Heart right ventricle (tissue), 16 donors: ENCODE data around the gene FCMR. TPM values are rescaled to one million over a fixed set of nuclear protein-coding genes. Genes with fewer than 3 reads are reported as not detected.
A peak's percentile ranks its signal among the peaks of the same experiment; 100 is the strongest.

Experiments used
- ATAC-seq, 8 donors: fragments of 200-7000 bp; cut with Tn5 transposase; one replicate each; pipeline ENCODE4 v1.9.1; 2020; ENCODE audit warnings: mild to moderate bottlenecking in 8 of 8, moderate library complexity in 8 of 8, moderate number of reproducible peaks in 1 of 8
- DNase-seq, 2 donors: peaks; one replicate each; pipeline ENCODE4 v3.0.0-alpha.2; 2020
- H3K27ac ChIP-seq, 10 donors: fragments of 200-600 bp; sonication (generic) in 2 of 10; one replicate each; pipeline versions ENCODE4 v1.5.0 to v1.8.0; 2020 to 2022; ENCODE audit warnings: mild to moderate bottlenecking in 3 of 10
- H3K27me3 ChIP-seq, 7 donors: fragments of 200-600 bp; one replicate each; pipeline ENCODE4 v1.8.0; 2021 to 2022; ENCODE audit warnings: mild to moderate bottlenecking in 2 of 7
- H3K36me3 ChIP-seq, 9 donors: fragments of 200-600 bp; sonication (generic) in 1 of 9; one replicate each; pipeline versions ENCODE4 v1.5.0 to v1.8.0; 2020 to 2022; ENCODE audit warnings: mild to moderate bottlenecking in 2 of 9
- H3K4me1 ChIP-seq, 9 donors: fragments of 200-600 bp; sonication (generic) in 1 of 9; one replicate each; pipeline versions ENCODE4 v1.5.0 to v1.8.0; 2020 to 2022; ENCODE audit warnings: mild to moderate bottlenecking in 4 of 9
- H3K4me3 ChIP-seq, 10 donors: fragments of 200-600 bp; sonication (generic) in 2 of 10; one replicate each; pipeline versions ENCODE4 v1.5.0 to v1.8.0; 2020 to 2022; ENCODE audit warnings: mild to moderate bottlenecking in 7 of 10, moderate library complexity in 2 of 10
- H3K9me3 ChIP-seq, 11 donors: fragments of 200-600 bp in 10 of 11; sonication (generic) in 2 of 11; one replicate each; pipeline versions ENCODE4 v1.5.0 to v1.8.0; 2013 to 2022; ENCODE audit warnings: mild to moderate bottlenecking in 2 of 11, control low read depth in 1 of 11, moderate library complexity in 1 of 11
- CTCF ChIP-seq, 9 donors: fragments of 200-600 bp; sonication (generic) in 2 of 9; IDR thresholded peaks; one replicate each; pipeline versions ENCODE4 v1.5.0 to v1.8.0; 2021 to 2022; ENCODE audit warnings: antibody characterized with exemption in 9 of 9, mild to moderate bottlenecking in 5 of 9, moderate library complexity in 1 of 9
- WGBS, 2 donors: extraction: QIAGEN DNeasy Blood & Tissue Kit; methylation state at CpG; one replicate each; pipeline ENCODE4 v1.1.7; 2013; ENCODE audit warnings: inconsistent platforms in 1 of 2; 5-methylcytosine and 5-hydroxymethylcytosine counted together
- intact Hi-C, 10 donors: fragments of 100-400 bp; cut with DNase I; formaldehyde crosslinking; loops; one replicate each; pipeline versions ENCODE4 v1.11.1 to v1.14.2; 2022
- polyA plus RNA-seq, 2 donors: library from polyadenylated mRNA; stranded (reverse); fragments of 200-250 nt; gene quantifications; one replicate each; pipeline ENCODE4 v1.2.3, GENCODE V29; 2013
- total RNA-seq, 10 donors: library from RNA; stranded (reverse); fragmentation: NEBNext Ultra II Directional in 3 of 10; extraction: Animal tissue kit (Norgen Biotek cat#: 25700) in 3 of 10; gene quantifications; one replicate each; pipeline versions ENCODE4 v1.2.1 to v1.2.4, GENCODE V29; 2021 to 2023
- donor health status: Arrhythmogenic right ventricular cardiomyopathy.
- donor health status: ischemic (EF 13 %, LVEDD 7.1; RV severe dilation, severe dysfunction).
- donor health status: healthy with polysubstance abuse.
- donor health status: DM: no; HTN: yes; CAD: no.
- donor health status: DM: no; HTN: no; CAD: no.
- donor health status: ischemic (EF 25% LVEDD 6.9; RV normal size, moderate dysfunction).
- donor health status: ischemic (EF 25% LVEDD 5.7; RV mildly dilated, moderate dysfunction).
- donor health status: healthy.
- donor health status: DM: yes; HTN: yes; CAD: no.
- donor health status: Ischemic cardiomyopathy.
- donor health status: ischemic (EF 35%, LVEDD 5.7; RV mildly dilated, moderate dysfunction).
- donor health status: nonischemic (EF 11% LVEDD 7.7; RV severe dilation, severe dysfunction).
- donor health status: DM: yes; HTN: yes; CAD: no.
- donor health status: PGD.
- donor health status: ischemic (EF 29% LVEDD 5.4; RV normal size, mild dysfunction).
- donor health status: nonischemic (EF 23%, LVEDD 6.1; RV moderate dilation, normal function).

FCMR gene
- total and polyA plus RNA-seq, 12 donors = 0.37 to 13.4 (median 3.5) TPM

DNA sequence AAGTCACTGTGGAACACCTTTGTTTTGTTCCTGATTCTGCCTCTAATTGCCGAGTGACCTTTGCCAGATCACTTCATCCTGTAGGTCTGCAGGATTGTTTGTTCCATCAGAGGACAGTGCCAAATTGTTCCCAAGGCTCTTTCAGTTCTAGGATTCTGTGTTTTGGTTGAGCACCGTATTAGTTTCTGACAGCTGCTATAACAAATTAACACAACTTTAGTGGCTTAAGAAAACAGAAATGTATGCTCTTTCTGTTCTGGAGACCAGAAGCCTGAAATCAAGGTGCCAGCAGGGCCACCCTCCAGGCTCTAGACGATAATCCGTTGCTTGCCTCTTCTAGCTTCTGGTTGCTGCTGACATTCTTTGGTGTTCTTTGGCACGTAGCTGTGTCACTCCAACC, 27.9 kb upstream of the FCMR start:
- ATAC-seq = no peak
- H3K27me3 ChIP-seq = peaks cover 0 to 35% (median 20%) of the 10 kb centered on the region in 7 donors

GRCh38 chr1:206949208-206949607, 27.5 kb upstream of the FCMR start:
- 83 to 88% methylated on average over 4 of the region's 4 CpGs for WGBS, 2 donors
- no peak for TF ChIP-seq CTCF (IDR thresholded peaks at IDR 0.05)

More for the DNA sequence above, 27.9 kb upstream of the FCMR start:
- Histone ChIP-seq H3K36me3 (no peaks in the 10 kb centered on the region), H3K4me3 (no peak overlapping the region), H3K4me1 (peaks cover 0 to 9% (median 0%) of the 10 kb centered on the region in 9 donors), H3K9me3 (peaks cover 0 to 5% (median 0%) of the 10 kb centered on the region in 11 donors), H3K27ac (no peak overlapping the region)
- WGBS, 2 donors = 93 to 96% methylated on average over 5 of the region's 5 CpGs
- intact Hi-C loops = no loop called here
- TF ChIP-seq CTCF (IDR thresholded peaks at IDR 0.05) = no peak
- no peak for DNase-seq

GRCh38 chr1:206947255-206947654, 25.5 kb upstream of the FCMR start:
- Histone ChIP-seq H3K4me1 (peaks cover 0 to 9% (median 0%) of the 10 kb centered on the region in 9 donors), H3K9me3 (peaks cover 0 to 5% (median 0%) of the 10 kb centered on the region in 11 donors), H3K27ac (no peak overlapping the region), H3K36me3 (no peaks in the 10 kb centered on the region), H3K4me3 (no peak overlapping the region), H3K27me3 (peaks cover 0 to 52% (median 33%) of the 10 kb centered on the region in 7 donors)
- WGBS, 2 donors = 84 to 92% methylated on average over 3 of the region's 3 CpGs
- TF ChIP-seq CTCF (IDR thresholded peaks at IDR 0.05) = no peak
- no peak for ATAC-seq
- no peak for DNase-seq
- intact Hi-C loops = no loop called here

More at GRCh38 chr1:206949208-206949607, 27.5 kb upstream of the FCMR start:
- DNase-seq = no peak
- peaks cover 0 to 38% (median 24%) of the 10 kb centered on the region in 7 donors for H3K27me3 ChIP-seq
- H3K4me3 ChIP-seq = no peak overlapping the region
- peak in 2 of 8 donors; percentile 29 to 34 for ATAC-seq
- intact Hi-C loops = no loop called here
- H3K9me3 ChIP-seq = peaks cover 0 to 5% (median 0%) of the 10 kb centered on the region in 11 donors
- H3K27ac ChIP-seq = no peak overlapping the region
- peaks cover 0 to 9% (median 0%) of the 10 kb centered on the region in 9 donors for H3K4me1 ChIP-seq
- H3K36me3 ChIP-seq = no peaks in the 10 kb centered on the region

- no peak for DNase-seq
- peaks cover 0 to 5% (median 0%) of the 10 kb centered on the region in 11 donors for H3K9me3 ChIP-seq
- H3K36me3 ChIP-seq = no peaks in the 10 kb centered on the region
- H3K4me3 ChIP-seq = no peak within 1 kb of the TSS
- H3K27me3 ChIP-seq = peaks cover 0 to 57% (median 33%) of the 10 kb centered on the region in 7 donors
- H3K27ac ChIP-seq = no peak within 1 kb of the TSS
- ATAC-seq = peak in 1 of 8 donors; percentile 17
- H3K4me1 ChIP-seq = peaks cover 0 to 9% (median 0%) of the 10 kb centered on the region in 9 donors
- 44 to 50% methylated on average over 7 of the region's 7 CpGs for WGBS, 2 donors
- intact Hi-C loops = no loop called here
- no peak for TF ChIP-seq CTCF (IDR thresholded peaks at IDR 0.05)
These were observed 24.5 kb upstream of the FCMR start, which contains the start of gene PIGR for GRCh38 chr1:206946261-206946660. Gene PIGR (minus strand): TSS chr1:206946466. CDS start chr1:206940531, 5,935 bp downstream.
